Duodenal mucosa (tissue), 2 donors: Measurements from ENCODE around the gene NAB1.

Source experiments
- H3K27ac ChIP-seq: one replicate; pipeline ENCODE4 v1.7.0; 2013; ENCODE audit warnings: low read depth, low read length
- H3K27me3 ChIP-seq, 2 donors: one replicate each; pipeline ENCODE4 v1.7.0; 2013; ENCODE audit warnings: low read length in 2 of 2, control low read depth in 1 of 2; ENCODE audit not compliant: insufficient read depth in 2 of 2, control insufficient read depth in 1 of 2
- H3K36me3 ChIP-seq, 2 donors: one replicate each; pipeline ENCODE4 v1.7.0; 2013; ENCODE audit warnings: low read length in 2 of 2, control low read depth in 1 of 2; ENCODE audit not compliant: insufficient read depth in 2 of 2, control insufficient read depth in 1 of 2
- H3K4me1 ChIP-seq, 2 donors: one replicate each; pipeline ENCODE4 v1.7.0; 2013; ENCODE audit warnings: low read length in 2 of 2, control low read depth in 1 of 2; ENCODE audit not compliant: insufficient read depth in 2 of 2, control insufficient read depth in 1 of 2
- H3K4me3 ChIP-seq, 2 donors: one replicate each; pipeline ENCODE4 v1.7.0; 2013; ENCODE audit warnings: low read length in 2 of 2, low read depth in 1 of 2
- H3K9ac ChIP-seq, 2 donors: one replicate each; pipeline ENCODE4 v1.7.0; 2013; ENCODE audit warnings: low read length in 2 of 2, low read depth in 1 of 2
- H3K9me3 ChIP-seq, 2 donors: one replicate each; pipeline ENCODE4 v1.7.0; 2013; ENCODE audit warnings: low read length in 2 of 2, control low read depth in 1 of 2; ENCODE audit not compliant: control insufficient read depth in 1 of 2

The NAB1 gene

DNA sequence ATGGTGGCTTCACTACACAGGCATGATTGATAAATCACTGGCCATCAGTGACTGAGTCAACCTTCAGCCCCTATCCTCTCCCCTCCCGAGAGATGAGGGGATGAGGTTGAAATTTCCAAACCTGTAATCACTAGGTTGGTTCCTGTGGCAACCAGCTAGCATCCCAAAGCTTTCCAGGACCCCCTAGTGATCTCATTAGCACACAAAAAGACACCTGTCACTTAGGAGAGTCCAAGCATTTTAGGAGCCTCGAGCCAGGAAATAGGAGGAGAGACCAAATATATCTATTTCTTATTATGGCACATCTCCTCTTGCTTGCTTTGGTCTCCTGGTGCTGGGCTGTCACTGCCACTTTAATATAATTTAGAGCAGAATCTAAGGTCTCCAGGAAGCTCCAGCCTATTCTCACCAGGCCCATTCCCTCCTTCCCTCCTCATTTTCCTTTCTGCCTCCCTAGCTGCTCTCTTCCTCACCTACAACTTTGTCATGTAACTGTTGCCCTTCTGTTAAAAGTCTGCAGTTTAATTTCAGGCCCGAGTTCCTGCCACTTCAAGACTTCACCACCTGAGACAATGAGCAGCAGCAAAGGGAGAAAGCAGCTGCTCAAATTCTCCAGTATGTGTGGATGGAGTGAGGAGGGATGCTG is 33.2 kb upstream of the NAB1 start:
- Histone ChIP-seq H3K4me3 (no peak overlapping the region), H3K36me3 (no peaks in the 10 kb centered on the region), H3K4me1 (peaks cover 0 to 8% of the 10 kb centered on the region in 2 donors), H3K9ac (no peak overlapping the region), H3K27me3 (no peaks in the 10 kb centered on the region), H3K9me3 (no peaks in the 10 kb centered on the region), H3K27ac (no peak overlapping the region)

DNA sequence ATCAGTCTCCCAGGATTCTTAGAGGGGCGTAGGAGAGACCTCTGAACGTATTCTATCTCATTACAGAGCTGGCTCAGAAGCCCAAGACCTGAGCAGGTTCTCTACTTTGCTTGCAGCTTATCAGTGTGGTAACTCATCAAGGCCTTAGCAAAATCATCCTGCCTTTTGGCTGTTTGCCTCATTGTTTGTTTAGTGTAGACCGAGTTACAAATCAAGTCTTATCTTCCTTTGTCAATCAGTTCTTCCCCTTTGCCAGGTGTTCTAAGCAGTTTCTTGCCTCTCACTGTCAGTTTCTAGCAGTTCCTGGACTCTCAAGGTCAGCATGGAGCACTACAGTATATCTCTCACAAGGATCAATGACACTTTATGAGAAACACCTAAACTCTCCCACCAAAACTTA is 30.9 kb upstream of the NAB1 start:
- Histone ChIP-seq H3K4me3 (no peak overlapping the region), H3K9me3 (no peaks in the 10 kb centered on the region), H3K36me3 (no peaks in the 10 kb centered on the region), H3K4me1 (peaks cover 0 to 8% of the 10 kb centered on the region in 2 donors), H3K27me3 (no peaks in the 10 kb centered on the region), H3K27ac (no peak overlapping the region), H3K9ac (no peak overlapping the region)

DNA sequence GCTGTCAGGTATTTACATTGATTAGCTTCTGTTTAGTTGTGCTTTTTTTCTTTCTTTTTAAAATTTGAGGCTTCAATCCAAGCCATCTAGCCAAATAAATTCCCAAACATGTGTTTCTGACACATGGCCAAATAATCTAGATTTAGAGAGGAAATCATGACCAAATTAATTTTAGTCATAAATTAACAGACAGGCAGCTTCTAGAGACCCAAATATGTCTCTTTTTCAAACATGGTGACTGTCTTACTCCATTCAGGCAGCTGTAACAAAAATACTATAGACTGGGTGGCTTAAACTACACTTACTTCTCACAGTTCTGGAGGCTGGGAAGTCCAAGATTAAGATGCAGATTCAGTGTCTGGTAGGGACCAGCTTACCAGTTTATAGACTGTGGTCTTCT is 23.2 kb upstream of the NAB1 start:
- Histone ChIP-seq H3K4me1 (peaks cover 0 to 9% of the 10 kb centered on the region in 2 donors), H3K9me3 (no peaks in the 10 kb centered on the region), H3K9ac (no peak overlapping the region), H3K36me3 (no peaks in the 10 kb centered on the region), H3K27ac (no peak overlapping the region), H3K27me3 (no peaks in the 10 kb centered on the region), H3K4me3 (no peak overlapping the region)

DNA sequence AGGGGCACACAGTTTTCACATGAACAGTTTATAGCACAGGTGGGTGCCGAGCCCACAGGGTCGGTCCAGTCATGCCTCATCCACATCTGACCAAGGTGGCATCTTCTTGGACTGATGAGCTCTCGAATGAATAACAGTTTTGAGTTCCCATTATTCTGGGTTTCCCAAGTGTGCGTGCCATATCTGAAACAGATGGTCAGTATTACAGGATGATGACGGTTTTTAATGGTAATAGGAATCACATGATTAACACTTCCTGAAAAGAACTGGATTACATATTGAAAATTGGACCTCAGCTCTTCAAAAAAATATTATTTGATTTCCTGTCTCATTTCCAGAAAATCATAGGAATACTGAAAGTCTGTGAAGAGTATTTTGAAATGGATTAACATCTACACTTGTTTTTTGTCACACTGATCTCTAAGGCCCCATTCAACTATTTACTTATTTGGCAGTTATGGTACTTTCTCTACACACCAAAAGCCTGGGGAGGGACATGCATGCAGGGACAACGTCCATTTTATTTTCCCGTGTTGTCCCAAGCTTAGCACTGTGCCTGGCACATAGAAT is 22.2 kb upstream of the NAB1 start:
- H3K4me1 ChIP-seq, result peaks cover 0 to 9% of the 10 kb centered on the region in 2 donors
- H3K9ac ChIP-seq, result no peak overlapping the region
- H3K9me3 ChIP-seq, result no peaks in the 10 kb centered on the region
- H3K27ac ChIP-seq, result no peak overlapping the region
- no peaks in the 10 kb centered on the region for H3K36me3 ChIP-seq
- no peak overlapping the region for H3K4me3 ChIP-seq
- H3K27me3 ChIP-seq, result no peaks in the 10 kb centered on the region

DNA sequence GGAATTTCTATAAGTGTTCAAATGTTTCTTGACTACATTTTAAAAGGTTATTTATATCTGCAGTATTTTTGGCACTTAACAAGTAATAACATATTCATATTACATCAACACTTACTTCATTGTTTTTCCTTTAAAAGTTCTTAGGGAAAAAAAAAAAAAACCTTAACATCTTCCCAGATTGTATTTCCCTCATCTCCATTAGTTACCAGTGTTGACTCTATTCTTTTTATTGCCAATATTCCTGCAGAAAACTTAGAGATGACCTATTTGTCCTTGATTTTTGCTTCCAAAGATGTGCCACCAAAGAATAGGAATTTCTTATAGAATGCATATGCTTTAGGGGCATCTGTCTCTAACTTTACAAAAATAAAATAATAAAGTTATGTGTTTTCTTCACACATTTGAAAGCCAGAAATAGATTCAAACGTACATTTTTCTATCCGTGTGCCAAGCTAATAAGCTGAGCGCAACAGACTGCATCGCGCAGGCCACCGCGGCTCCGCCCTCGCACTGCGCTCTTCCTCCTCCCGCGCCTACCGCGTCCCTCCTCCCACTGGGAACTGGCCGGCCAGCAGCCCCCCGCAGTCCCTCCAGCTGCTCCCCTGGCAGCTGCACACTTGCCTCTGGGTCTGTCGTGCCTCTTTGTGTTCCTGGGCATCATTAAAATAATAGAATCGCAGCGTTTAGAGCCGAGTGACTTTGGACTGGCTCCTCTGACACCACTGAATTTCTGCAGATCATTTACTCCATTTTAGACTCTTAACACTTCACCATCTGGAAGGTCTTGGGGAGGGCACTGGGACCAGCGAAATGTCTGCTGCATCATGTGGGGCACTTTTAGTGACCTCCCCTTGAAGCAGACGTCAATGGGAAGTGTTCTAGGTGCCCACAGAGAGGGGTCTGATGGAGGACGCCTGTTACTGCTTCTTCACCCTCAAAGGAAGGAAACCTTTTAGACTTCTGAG is 21.2 kb upstream of the NAB1 start:
- H3K4me3 ChIP-seq, result peak overlapping the region; percentile 74 to 79
- H3K27me3 ChIP-seq, result no peaks in the 10 kb centered on the region
- H3K27ac ChIP-seq, result no peak overlapping the region
- H3K9ac ChIP-seq, result peak overlapping the region; percentile 29 to 36
- no peaks in the 10 kb centered on the region for H3K9me3 ChIP-seq
- H3K4me1 ChIP-seq, result peaks cover 0 to 9% of the 10 kb centered on the region in 2 donors
- no peaks in the 10 kb centered on the region for H3K36me3 ChIP-seq

DNA sequence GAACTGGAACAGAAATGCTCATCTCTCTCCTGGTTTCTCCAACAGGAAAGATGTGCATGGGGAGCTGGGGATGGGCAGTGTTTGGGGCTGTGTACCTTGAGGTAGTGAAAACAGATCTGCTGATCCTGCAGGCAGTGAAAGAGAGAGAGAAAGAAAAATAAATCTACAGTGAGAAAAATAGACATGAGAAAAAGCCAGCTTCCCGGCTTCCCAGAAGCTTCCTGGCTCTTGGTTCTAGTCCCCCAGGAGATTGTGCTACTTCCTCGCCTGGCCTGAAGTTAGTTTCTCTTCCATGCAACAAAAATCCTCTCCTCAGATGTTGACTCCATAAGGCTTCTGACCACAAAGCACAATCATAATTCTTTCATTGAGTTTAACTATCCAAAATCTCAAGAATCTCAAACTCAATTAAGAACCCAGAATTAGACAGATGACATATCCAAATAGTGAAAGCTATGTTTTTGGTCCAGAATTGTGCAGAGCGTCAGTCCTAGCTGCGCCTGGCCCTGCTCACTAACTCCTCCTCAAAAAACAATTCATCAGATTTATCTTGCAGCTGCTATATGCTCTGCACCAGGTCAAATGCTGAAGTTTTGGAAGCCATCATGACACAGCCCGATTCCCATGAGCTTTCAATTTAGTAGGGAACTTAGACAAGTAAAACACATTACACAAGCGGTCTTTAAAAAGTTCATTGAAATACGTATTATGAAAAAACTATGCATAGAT is 20.1 kb upstream of the NAB1 start:
- Histone ChIP-seq H3K27me3 (no peaks in the 10 kb centered on the region), H3K27ac (no peak overlapping the region), H3K4me3 (no peak overlapping the region), H3K4me1 (peaks cover 0 to 9% of the 10 kb centered on the region in 2 donors), H3K9me3 (no peaks in the 10 kb centered on the region), H3K36me3 (no peaks in the 10 kb centered on the region), H3K9ac (no peak overlapping the region)

DNA sequence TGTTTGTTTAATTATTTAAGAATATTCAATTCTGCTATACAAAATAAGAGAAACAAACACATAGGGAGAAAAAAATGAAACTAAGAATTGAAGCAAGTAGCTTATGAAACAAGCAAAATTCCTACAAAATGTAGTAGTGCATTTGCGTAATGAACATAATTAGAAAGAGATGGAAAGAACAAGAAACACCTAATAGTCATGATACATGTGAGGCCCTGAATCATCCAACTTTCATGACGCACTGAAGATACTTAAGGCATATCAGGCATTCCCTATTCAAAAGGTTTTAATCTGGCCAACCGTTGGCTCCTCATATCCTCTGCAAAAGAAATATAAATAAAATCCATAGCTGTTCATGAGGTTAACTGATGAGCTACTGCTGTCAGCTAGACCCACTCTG is 14.5 kb upstream of the NAB1 start:
- H3K9me3 ChIP-seq, result no peaks in the 10 kb centered on the region
- H3K4me3 ChIP-seq, result no peak overlapping the region
- no peaks in the 10 kb centered on the region for H3K27me3 ChIP-seq
- no peaks in the 10 kb centered on the region for H3K36me3 ChIP-seq
- no peak overlapping the region for H3K27ac ChIP-seq
- no peak overlapping the region for H3K9ac ChIP-seq
- peaks cover 5 to 13% of the 10 kb centered on the region in 2 donors for H3K4me1 ChIP-seq

DNA sequence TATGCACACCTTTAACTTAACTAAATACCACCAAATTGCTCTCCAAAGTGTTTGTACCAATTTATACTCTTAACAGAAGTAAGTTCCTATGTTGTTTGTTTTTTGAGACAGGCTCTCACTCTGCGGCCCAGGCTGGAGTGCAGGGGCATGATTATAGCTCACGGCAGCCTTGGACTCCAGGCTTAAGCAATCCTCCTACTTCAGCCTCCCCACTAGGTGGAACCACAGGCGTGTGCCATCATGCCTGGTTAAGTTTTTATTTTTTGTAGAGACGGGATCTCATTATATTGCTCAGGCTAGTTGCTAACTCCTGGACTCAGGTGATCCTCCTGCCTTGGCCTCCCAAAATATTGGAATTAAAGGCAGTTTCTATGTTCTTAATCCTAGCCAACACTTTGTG is 13.1 kb upstream of the NAB1 start:
- Histone ChIP-seq H3K4me1 (peaks cover 5 to 13% of the 10 kb centered on the region in 2 donors), H3K9me3 (no peaks in the 10 kb centered on the region), H3K9ac (no peak overlapping the region), H3K27me3 (no peaks in the 10 kb centered on the region), H3K27ac (no peak overlapping the region), H3K4me3 (no peak overlapping the region), H3K36me3 (no peaks in the 10 kb centered on the region)

DNA sequence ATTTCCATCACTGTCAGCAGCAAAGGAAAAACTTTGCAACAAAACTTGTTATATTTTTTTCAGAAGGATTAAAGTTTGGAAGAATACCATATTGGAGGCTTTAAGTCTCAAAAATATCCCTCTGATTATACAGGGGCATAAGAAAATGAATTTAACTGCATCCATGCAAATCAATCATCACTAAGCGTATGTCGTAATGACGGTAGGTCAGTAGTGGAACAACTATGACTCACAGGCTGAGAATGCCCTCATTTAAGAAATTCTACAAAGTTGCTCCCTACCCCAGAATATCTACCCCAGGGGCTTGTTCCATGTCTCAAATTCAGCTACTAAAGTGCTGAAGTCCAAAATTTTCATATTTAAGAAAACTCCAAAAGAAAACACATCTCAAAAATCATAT is 12.5 kb upstream of the NAB1 start:
- Histone ChIP-seq H3K27ac (no peak overlapping the region), H3K36me3 (no peaks in the 10 kb centered on the region), H3K4me1 (peaks cover 5 to 13% of the 10 kb centered on the region in 2 donors), H3K9me3 (no peaks in the 10 kb centered on the region), H3K27me3 (no peaks in the 10 kb centered on the region), H3K9ac (no peak overlapping the region), H3K4me3 (no peak overlapping the region)
